GM19455 (cell line): ENCODE data around the gene WIPF1.

Source experiments
- ATAC-seq: cut with Tn5 transposase; IDR thresholded peaks from one replicate; pipeline ENCODE4 v1.9.1; 2021; ENCODE audit not compliant: unreplicated experiment

The WIPF1 gene, protein sequence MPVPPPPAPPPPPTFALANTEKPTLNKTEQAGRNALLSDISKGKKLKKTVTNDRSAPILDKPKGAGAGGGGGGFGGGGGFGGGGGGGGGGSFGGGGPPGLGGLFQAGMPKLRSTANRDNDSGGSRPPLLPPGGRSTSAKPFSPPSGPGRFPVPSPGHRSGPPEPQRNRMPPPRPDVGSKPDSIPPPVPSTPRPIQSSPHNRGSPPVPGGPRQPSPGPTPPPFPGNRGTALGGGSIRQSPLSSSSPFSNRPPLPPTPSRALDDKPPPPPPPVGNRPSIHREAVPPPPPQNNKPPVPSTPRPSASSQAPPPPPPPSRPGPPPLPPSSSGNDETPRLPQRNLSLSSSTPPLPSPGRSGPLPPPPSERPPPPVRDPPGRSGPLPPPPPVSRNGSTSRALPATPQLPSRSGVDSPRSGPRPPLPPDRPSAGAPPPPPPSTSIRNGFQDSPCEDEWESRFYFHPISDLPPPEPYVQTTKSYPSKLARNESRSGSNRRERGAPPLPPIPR

GRCh38 chr2:174597345-174598047 is at the start of gene WIPF1:
Gene WIPF1 (minus strand): TSS chr2:174597804. CDS start chr2:174585573, 12,231 bp downstream.
- ATAC-seq = peak; percentile 49

DNA sequence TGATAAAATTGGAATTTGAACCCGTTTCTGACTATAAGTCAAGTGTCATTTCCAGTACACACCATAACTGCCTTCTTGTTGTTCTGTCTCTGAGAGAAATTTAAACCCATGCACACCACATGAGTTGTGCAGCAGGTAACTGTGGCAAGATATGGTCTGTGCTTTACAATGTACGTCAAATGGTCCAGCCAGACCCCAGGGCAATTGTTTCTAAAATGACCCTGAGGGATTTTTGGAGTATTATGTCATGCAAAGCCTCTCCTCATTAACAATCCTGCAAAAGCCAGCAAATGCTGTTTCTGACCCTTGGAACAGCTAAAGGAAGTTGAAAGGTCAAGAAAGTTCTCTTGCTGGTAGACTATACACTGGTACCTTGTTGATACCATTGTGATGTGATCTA is 47.7 kb upstream of the WIPF1 start:
- no peak for ATAC-seq

DNA sequence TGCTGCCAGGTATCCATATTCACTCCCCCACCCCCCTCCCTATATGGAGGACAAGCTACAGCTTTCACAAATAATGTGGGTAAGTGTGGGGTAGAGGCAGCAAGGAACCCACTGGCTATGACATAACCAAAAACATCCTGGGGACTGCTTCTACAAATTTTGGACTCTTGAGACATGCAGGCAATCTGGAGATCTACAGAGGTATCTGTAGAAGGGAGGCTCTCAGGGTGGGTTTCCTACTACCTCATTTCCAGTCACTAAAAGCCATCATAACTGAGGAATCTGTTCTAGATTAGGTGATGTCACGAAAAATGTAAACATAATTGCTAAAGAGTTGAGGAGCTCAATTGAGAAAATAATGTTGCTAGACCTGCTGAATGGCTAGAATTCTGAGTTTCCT is 46.8 kb upstream of the WIPF1 start:
- no peak for ATAC-seq

GRCh38 chr2:174643356-174643755 is 45.8 kb upstream of the WIPF1 start:
- no peak for ATAC-seq

DNA sequence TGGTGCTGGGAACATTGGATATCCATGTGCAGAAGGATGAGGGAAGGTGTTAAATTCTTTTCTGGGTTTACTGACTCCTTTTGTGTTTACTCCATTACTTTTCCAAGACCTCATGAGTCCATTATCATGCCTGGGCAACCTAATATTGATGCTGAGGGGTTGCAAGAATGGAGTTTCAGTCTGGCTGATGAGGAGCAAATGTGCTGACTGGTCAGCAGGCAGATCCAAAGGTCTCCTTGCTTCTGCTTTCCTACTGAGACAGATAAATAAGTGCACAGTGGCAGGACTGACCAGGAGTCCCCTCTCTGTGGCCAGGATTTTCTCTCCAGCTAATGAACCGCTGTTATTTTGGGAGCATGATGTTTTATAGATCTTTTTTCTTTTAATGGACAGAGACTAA is 43.6 kb upstream of the WIPF1 start:
- no peak for ATAC-seq

DNA sequence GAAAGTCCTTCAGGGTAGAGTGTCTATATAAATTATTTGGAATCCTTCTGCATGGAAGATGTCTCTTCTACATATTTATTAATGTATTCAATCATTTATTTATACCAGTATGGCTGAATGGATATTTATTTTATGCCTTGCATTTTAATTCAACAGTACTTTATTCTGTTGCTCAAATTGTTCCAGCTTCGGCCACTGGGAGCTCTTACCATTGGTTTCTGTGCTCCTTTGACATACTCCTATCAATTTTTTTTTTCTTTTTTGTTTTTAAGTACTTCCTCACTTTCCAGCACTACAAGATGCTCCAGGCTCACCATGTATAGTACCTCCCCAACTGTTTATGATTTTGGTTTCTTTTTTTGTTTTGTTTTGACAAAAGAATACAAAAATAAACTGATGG is 39.4 kb upstream of the WIPF1 start:
- ATAC-seq = no peak

DNA sequence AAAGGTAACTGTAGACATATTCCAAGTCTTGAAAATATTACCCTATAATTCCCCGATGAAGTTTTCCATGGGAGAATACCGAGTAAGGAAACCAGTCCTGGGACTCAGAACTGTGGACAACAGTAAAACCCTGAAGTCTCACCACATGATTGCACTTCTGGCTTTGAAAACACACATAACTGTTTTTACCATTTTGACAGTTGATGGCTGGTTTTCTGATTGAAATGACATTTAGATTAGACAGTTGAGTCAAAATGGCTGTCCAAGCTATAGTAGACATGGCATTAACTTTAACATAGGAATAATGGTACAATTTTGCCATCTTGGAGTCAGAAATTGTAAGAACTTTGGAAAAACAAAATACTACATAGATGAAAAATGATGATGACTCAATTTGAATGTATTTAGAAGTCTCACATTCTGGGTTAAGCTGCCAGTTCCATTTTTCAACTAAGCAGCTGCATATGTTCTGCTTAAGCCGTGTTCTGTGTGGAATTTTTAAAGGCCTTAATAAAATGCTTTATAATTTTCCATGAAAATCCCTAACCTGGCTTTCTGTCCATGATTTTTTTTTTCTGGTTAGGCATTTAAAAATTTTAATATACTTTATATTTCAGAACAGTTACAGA is 38.3 kb upstream of the WIPF1 start:
- ATAC-seq = no peak

DNA sequence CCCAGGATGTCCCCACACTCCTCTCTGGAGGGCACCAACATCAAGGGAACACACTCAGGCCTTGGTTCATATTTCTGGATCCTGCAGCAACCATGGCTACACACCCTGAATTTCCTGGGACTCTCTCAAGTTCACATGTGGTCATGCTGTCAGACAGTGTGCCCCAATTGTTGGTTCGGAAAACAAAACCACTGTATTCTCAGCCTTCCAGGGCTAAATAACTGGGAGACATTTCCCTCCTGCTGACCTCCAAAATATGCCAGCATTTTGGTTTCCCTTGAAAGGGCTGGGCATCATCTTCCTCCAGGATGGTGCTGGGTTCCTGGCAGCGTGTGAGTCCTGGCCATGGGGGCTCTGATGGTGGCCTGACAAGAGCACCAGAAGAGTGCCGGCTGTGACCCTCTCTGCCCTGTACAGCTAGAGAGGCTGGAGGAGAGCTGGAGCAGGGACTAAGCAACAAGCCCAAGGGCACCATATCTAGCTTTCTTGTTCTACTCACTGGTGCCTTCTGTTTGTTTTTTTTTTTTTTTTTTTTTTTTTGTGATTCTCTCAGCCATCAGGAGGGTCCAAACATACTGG is 37.5 kb upstream of the WIPF1 start:
- ATAC-seq = no peak

- ATAC-seq = peak; percentile 65
Observed at GRCh38 chr2:174634130-174635014, 36.8 kb upstream of the WIPF1 start.

DNA sequence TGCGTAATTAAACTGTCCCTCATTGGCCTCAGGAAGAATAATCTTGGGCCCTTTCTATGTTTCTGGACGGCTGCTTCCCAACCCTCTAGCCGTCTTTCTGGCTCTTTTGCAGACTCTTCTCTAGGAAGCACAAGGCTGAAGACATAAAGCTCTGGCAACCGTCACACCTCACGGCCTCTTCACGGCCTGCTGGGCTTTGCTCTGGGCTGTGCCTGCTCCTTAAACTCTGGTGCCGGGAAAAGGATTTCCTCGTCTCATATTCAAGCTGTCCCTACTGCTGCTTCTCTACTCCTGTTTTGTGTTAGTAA is 36.0 kb upstream of the WIPF1 start:
- ATAC-seq = no peak

DNA sequence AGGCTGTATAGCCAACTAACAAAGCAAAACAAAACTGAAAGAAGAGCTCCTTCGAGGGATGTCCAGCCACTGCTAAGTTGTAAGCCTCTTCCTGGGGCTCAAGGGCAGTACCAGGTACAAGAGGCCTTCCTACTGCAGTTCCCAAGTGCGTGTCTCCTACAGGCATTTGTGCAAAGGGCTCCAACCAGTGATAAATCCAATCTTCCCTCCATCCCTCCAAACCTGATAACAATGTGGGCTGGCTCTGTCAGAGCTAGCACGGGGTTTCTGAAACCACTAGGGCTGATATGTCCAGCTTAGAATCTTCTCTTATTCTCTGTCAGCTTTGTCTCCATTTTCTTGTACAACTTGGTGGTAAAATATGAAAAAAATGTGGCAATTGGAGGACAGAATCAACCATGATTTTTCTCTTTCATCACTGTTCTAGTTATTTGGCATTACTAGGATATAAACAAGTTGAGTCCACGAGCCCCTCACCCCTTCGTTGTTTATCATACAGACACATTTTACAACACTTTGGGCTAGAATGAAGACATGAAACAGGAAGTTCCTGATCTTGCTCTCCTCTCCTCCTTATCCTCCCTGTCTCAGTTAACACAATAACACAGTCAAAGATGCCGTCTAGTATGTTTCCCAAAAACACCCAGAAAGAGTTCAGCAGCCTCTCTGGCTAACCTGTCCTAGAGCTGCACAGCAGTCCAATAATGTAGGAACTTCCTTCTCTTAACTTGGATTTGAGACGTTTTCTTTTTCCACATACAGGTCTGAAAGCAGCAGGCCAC is 35.4 kb upstream of the WIPF1 start:
- ATAC-seq = no peak

GRCh38 chr2:174631009-174631981 is 33.7 kb upstream of the WIPF1 start:
- no peak for ATAC-seq

DNA sequence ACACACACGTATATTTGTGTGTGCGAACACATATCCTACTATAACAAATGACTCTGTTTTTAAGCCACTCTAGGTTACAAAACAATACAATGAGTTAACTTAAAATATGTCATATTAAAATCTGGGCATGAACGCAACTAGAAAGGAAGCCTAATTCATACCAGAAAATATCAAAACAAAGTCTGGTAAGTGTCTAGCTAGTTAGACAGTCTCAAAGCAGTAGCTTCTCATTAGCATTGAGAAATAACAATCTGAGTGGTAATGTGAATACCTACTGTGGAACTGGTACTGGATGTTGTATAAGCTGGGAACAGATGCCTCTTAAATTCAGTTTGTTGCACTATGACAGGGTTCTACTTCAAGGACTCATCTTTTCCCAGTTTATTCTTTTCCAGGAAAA is 32.5 kb upstream of the WIPF1 start:
- no peak for ATAC-seq

DNA sequence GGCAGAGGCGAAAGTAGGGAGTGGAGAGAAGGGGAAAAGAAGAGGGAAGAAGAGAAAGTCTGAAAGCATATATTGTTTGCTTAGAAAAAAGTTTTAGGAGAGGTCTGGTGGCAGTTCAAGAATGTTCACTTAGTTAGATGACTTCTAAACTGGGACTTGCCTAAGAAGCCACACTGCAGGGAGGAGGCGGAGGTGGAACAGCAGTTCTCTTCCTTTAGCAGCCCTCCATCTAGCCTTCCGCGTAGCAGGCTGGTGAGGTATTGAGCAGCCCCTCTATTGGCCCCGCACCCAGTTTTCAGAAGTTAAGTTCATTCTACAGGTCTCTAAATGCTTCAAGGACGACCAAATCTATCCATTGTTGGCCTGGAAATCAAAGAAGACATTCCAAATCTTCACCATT is 31.9 kb upstream of the WIPF1 start:
- no peak for ATAC-seq

- ATAC-seq = no peak
Observed at GRCh38 chr2:174628528-174629169, 31.0 kb upstream of the WIPF1 start.

DNA sequence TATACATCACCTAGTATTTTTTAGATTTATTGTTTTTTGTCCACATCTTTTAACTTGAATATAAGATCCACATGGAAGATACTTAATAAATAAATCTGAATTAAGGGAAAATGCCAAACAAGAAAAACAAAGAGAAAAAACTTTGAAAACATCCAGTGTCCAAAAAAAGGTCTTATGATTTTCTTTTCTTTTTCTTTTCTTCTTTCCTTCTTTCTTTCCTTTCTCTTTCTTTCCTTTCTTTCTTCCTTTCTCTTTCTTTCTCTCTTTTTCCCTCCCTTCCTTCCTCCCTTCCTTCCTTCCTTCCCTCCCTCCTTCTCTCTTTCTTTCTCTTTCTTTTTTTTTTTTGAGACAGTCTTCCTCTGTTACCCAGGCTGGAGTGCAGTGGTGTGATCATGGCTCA is 29.6 kb upstream of the WIPF1 start:
- no peak for ATAC-seq

DNA sequence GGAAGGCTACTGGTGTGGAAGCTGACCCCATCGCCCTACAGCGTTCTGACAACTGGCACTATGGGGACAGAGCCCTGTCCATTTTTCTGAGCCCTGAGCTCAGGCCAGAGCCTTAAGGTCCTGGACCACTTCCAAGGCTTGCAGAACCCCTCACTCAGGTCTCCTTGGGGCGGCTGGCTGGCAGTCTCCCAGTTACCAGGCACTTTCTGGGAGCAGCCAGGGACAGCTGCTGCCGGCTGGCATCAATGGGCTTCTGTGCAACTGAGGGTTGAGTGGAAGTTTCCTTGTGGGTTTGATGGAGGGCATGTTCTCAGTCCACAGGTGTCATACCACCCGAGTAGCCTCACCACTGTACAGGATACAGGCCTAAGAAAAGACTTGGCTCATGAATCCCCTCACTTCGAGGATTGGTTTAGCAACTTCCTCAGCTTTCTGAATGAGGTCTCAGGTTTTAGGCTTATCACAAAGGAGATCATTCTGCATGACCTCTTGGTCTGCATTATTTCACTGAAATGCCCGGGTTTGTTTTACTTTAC is 27.4 kb upstream of the WIPF1 start:
- ATAC-seq = no peak

DNA sequence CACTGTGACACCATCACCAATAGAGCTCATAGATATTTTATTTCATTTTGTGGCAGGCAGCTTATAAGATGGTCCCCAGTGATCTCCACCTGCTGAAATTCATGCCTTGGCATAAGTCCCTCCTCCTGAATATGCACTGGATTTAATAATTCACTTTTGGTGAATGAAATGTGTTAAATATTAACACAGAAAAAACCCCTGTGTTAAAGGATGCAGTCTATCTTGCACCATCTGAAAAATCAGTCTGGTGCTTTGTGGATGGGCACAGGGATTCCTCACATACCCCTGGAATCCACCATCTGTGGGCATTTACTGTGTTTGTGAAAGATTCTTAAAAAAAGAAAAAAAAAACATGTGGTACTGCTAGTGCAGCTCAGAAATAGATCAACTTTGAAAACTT is 26.1 kb upstream of the WIPF1 start:
- ATAC-seq = no peak
